RCC 7860 (cell line): ENCODE data around the gene PLA2G4E.

Experiments used
- DNase-seq: peaks from one replicate; pipeline ENCODE4 v3.0.0-alpha.2; 2015; ENCODE audit warnings: low spot score
- FAIRE-seq: peaks from 2 replicates; lab custom pipeline; 2012; peaks lifted over from hg19 to GRCh38; lab: Jason Lieb, UNC

Gene PLA2G4E

DNA sequence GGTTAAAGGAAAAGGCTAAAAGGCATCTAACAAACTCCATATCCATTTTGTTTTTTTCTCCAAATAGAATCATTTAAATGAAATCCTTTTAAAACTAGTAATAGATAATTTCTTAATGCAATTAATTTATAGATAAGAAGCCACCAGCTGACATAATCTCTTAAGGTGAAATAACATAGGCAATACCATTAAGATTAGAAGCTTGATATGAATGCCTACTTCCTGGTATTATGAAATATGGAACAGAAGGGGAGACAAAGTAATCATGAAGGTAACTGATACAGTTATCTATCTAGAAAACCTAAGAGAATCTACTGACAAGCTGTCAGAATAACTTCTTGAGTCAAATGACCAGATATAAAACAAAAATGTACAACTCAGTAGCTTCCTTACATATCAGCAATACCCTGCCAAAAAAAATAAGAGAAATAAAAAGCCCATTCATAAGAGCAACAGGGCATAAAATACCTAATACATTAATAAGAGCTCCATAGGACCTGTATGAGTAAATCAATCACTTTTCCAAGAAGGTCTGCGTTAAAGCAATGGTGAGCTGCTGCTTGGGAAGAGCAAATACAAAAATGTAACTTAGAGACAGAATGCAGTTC is 59.1 kb downstream of the PLA2G4E start:
- DNase-seq (no peak), FAIRE-seq (no peak)

DNA sequence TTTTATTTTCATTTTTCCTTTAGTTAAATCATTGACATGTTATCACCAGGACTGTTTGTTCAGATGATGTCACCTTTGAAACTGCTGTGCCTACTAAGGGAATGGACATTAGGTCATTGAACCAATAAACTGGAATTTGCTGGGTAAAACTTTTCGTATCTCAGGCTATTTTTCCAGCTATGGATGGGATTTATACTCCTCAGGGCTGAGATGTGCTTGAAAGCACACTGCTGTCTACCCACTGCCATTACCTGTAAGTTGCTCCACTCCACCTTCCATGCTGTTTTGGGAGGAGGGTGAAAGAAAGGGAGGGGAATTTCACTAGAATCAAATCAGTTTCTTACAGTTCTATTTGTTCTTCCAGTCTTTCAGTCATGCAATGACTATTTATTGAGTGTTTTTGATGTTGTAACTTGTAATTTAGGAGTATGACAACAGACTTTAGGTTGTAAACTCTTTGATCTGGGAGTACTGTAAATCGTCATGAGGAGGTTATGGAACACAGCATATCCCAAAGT is 59.8 kb downstream of the PLA2G4E start:
- FAIRE-seq (peak; percentile 93), DNase-seq (peak; percentile 88)

- DNase-seq = no peak
- no peak for FAIRE-seq
These were observed 62.8 kb downstream of the PLA2G4E start for GRCh38 chr15:41958002-41958420.

- no peak for FAIRE-seq
- DNase-seq = no peak
These were observed 63.6 kb downstream of the PLA2G4E start for GRCh38 chr15:41957021-41957897.

DNA sequence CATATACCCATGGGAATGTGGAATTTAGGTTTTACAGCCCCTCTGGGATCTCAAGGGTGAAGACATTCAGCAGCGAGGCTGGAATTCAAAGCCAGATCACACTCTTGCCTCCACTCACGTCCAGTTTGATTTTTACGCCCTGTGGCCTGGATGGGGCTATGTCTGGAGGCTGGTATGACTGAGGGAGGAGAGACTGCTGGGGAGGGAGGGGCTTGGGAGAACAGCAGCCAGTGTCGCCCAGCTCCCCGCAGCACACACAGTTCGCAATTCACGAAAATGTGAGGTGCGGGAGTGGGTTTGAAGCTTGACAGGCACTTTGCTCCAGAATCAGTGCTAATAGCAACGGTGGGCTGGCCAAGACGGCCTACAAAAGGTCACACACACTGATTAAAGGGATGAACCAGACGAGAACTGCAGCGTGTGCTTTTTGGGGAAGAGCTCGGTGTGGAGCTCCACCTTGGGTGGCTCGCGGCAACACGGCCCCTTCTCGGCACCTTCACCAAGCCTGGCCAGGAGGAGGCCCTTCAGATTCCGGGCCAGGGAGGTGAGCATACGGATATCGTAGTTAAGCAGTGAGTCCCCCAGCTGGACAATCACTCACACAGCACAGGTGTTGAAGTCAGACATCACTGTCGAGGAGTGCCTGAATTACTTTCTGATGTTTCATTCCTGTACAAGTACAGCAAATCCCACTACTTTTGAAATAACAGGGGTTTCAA is 64.9 kb downstream of the PLA2G4E start:
- no peak for FAIRE-seq
- no peak for DNase-seq

DNA sequence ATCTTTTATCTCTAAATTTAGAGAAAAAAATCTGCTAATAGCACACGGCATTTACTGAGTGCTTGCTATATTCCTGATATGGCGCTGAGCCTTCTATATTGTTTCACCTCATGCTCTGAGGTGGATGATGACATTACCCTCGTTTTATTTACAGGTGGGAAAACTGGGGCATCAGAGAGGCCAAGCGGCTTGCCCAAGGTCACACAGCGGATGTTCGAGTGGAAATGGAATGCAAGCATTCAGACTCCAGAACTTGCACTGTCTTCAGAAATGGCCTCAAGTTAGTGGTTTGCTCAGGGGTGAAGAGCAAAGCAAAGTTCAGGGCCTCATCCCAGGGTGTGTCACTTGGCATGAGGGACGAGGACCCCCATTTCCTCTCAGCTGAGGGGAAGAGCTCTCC is 65.7 kb downstream of the PLA2G4E start:
- DNase-seq (no peak), FAIRE-seq (no peak)

GRCh38 chr15:41954036-41954435 is 66.8 kb downstream of the PLA2G4E start:
- FAIRE-seq (no peak), DNase-seq (no peak)

DNA sequence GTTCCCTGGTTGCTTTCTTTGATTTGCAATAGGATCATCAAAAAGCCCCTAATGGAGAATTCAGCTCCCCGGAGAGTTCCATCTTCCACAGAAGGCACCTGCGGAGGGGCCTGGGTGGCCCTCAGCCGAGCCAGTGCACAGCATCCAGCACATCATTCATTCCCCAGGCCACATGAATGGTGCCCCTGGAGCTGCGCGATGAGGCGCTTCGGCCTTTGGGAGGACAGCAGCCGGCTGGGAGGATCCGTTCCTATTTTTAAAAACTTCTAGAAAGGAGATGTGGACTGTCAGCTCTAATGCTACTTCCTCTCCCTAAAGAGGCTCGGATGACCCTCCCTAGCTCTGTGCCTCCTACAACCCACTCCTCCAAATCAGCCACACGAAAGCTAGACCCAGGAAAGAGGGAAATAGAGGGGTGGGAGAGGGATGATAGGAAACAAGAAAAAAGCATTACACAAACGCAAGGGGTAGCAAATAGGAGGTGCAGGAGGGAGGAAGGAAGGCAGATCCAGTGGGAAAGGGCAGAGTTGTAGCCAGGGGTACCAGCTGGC is 68.8 kb downstream of the PLA2G4E start:
- FAIRE-seq (no peak), DNase-seq (no peak)

DNA sequence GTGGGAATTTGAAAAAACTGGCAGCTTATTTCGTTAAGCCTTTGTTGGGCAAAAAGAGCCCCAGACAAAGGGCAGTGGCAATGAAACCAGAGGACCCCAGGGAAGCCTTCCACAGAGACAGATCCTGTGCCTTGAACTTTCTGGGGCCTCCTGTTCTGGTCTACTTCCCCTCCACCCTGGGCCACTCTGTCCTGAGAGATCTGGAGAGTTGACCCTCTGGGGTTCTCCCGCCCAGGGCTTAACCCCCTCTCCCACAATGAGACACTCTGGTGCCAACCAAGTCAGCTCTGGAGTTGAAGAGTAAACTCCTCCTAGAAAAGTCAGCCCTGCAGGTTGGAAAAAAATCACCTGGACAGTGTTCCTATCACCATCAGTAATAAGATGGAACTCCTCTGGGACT is 69.3 kb downstream of the PLA2G4E start:
- no peak for FAIRE-seq

GRCh38 chr15:41950489-41950888 is 70.4 kb downstream of the PLA2G4E start:
- FAIRE-seq (no peak), DNase-seq (no peak)

More for the DNA sequence above, 69.3 kb downstream of the PLA2G4E start:
- DNase-seq = no peak

GRCh38 chr15:41950127-41950483 is 70.7 kb downstream of the PLA2G4E start:
- DNase-seq (no peak), FAIRE-seq (no peak)

DNA sequence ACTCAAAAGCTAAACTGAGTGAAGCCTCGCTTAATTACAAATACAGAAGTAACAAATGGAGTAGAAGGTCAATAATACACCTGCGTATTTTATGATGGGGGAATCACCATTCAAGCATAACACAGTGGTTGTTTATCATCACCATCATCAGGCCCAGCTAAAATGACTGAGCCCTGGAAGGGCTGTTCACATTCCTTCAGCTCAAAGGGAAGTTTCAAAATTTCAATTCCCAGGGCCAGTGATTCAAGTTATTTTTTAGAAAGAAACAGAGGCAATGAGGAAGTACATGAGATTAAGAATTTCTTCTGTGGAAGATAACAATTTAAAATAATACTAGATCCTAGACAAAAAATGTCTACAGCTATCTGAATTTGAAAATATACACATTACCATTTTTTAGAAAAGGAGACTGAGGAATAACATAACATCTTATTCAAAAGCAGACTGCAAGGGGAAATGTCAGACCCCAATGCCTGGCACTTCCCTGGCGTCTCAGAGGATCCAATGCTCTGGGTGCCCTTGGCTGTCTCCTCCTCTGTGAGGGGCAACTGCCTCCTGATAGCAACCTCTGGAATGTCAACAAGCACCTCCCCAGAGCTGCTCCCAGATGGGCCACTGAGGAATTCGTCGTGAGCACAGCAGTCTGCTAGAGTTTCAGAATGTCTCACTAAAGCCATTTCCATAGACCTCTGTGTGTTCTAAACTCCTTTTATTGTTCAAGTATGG is 71.3 kb downstream of the PLA2G4E start:
- FAIRE-seq (no peak), DNase-seq (no peak)

DNA sequence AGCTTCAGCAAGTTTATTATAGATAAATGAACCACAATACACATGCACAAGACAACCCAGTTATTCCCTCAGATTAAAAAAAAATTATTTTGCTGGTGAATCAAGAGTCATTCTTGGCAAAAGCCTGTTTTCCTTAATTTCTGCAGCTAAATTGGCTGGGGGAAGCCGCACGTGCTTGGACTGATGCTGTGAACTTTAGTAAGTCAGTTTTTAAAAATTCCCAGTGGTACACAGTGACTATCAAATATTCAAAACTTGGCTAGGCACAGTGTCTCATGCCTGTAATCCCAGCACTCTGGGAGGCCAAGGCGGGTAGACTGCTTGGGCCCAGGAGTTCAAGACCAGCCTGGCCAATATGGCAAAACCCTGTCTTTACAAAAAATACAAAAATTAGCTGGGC is 72.4 kb downstream of the PLA2G4E start:
- no peak for DNase-seq
- no peak for FAIRE-seq

GRCh38 chr15:41946970-41947369 is 73.9 kb downstream of the PLA2G4E start:
- DNase-seq (no peak), FAIRE-seq (no peak)

DNA sequence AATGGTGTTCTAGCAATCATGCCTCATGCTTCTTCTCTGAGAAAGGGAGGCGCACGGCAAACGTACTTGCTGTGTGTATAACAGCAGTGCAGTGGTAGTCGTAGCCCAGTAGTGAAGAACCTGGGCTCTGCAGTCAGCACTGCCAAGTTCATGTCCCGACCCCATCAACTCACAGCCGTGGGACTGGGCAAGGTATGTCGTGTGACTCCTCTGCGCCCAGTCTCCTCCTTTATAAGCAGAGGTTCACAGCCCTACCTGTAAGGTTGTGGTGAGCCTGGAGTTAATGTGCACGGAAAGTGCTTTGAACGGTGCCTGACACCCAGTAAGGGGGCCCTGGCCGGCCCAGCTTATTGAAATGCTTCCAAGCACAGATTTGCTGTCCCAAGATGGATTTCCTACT is 75.1 kb downstream of the PLA2G4E start:
- FAIRE-seq = no peak
- DNase-seq = no peak

GRCh38 chr15:41945221-41945620 is 75.6 kb downstream of the PLA2G4E start:
- FAIRE-seq = no peak

DNA sequence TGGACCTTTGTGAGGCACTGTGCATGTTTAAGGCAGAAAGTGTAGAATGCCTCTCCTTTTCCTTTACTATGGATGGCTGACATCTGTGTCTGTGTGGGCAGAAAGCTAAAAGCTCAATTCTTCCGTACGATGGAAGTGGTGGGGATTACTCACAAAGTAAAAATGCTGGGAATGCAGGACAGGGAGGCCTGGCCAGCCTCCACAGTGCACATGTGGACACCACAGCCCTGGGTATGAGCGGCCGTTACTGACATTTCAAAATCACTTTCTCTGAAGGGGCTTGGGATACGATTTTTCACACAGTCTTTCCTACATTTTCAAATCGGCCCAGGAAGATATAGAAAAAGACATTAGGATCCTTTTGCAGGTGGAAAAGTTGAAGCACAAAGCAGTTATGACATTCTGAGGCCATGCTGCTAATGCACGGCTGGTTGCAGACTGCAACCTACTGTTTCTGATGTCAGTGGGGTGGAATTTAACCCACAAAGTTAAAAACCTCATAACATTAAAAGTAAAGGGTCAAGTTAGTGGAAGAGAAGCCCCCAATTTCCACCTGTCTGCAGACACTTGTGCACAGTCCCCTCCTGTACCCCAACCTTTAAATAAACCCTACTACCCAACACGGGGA is 76.4 kb downstream of the PLA2G4E start:
- DNase-seq (peak; percentile 88), FAIRE-seq (peak; percentile 94)

More at GRCh38 chr15:41945221-41945620, 75.6 kb downstream of the PLA2G4E start:
- peak; percentile 62 for DNase-seq

- FAIRE-seq (no peak), DNase-seq (no peak)
These were observed 77.1 kb downstream of the PLA2G4E start for GRCh38 chr15:41943543-41944312.

GRCh38 chr15:41942886-41943285 is 78.0 kb downstream of the PLA2G4E start:
- DNase-seq = no peak
- FAIRE-seq = no peak
